Measurements from ENCODE around the gene RCBTB2.

DNA sequence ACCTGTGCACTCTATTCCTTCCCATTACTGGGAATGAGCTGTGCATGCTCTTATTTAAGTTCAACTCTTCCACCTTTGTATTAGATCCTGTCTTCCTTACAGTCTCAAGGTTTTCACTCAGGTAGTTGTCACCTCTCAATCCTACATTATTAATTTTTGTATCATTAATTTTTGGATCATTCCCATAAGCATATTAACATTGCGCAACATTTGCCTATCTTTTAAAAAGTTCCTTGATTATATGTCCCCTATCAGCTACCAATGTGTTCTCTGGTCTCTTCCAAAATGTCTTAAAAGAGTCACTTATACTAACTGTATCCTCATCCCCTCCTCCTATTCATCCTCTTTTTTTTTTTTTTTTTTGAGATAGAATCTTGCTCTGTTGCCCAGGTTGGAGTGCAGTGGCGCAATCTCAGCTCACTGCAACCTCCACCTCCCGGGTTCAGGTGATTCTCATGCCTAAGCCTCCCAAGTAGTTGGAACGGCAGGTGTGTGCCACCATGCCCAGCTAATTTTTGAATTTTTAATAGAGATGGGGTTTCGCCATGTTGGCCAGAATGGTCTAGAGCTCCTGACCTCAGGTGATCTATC lies 2.1 kb upstream of the RCBTB2 start:
- TF ChIP-seq, protein P1, sequence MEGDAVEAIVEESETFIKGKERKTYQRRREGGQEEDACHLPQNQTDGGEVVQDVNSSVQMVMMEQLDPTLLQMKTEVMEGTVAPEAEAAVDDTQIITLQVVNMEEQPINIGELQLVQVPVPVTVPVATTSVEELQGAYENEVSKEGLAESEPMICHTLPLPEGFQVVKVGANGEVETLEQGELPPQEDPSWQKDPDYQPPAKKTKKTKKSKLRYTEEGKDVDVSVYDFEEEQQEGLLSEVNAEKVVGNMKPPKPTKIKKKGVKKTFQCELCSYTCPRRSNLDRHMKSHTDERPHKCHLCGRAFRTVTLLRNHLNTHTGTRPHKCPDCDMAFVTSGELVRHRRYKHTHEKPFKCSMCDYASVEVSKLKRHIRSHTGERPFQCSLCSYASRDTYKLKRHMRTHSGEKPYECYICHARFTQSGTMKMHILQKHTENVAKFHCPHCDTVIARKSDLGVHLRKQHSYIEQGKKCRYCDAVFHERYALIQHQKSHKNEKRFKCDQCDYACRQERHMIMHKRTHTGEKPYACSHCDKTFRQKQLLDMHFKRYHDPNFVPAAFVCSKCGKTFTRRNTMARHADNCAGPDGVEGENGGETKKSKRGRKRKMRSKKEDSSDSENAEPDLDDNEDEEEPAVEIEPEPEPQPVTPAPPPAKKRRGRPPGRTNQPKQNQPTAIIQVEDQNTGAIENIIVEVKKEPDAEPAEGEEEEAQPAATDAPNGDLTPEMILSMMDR (IDR thresholded peaks at IDR 0.05), result no peak
- no peak for TF ChIP-seq POLR2A (IDR thresholded peaks at IDR 0.05)

Data from breast epithelium (tissue), 3 donors.